ENCODE measurements around the gene LLGL1.

DNA sequence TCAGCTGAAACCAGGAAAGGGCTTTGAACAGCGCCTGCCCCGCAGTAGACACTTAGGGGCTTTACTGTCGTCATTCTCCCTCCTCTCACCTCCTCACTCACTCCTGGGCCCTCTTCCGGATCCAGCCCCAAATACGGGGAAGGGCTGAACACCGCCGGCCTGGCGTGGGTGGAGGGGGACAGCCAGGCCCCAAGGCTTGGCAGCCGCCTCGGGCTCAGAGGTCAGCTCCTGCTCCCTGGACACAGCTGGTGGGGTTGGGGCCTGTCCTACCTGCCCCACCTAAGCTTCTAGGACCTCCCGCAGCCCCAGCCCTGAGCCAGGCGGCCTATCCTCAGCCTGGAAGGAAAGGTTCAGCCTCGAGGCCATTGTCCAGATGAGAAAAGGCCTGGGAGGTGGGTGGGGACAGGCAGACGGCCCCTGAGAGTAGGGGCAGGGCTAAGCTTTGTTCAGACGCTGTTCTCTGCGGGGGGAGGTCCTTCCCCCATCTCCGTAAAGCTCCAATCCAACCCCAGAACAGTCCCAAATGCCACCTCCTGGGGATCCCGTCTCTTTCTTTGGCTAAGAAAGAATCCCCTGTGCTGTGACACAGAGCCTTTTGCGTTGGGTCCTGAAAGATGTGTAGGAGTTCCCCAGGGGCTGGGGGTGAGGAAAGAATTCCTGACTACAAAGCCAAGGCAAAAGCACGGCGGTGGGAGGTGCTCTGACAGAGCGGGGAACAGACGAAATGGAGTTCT is 881 bp upstream of the LLGL1 start:
- TF ChIP-seq, protein P1, sequence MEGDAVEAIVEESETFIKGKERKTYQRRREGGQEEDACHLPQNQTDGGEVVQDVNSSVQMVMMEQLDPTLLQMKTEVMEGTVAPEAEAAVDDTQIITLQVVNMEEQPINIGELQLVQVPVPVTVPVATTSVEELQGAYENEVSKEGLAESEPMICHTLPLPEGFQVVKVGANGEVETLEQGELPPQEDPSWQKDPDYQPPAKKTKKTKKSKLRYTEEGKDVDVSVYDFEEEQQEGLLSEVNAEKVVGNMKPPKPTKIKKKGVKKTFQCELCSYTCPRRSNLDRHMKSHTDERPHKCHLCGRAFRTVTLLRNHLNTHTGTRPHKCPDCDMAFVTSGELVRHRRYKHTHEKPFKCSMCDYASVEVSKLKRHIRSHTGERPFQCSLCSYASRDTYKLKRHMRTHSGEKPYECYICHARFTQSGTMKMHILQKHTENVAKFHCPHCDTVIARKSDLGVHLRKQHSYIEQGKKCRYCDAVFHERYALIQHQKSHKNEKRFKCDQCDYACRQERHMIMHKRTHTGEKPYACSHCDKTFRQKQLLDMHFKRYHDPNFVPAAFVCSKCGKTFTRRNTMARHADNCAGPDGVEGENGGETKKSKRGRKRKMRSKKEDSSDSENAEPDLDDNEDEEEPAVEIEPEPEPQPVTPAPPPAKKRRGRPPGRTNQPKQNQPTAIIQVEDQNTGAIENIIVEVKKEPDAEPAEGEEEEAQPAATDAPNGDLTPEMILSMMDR (IDR thresholded peaks at IDR 0.05 in 8 of 11, conservative IDR thresholded peaks at IDR 0.05 in 3 of 11) = no peak
- TF ChIP-seq POLR2AphosphoS5 (IDR thresholded peaks at IDR 0.05) = no peak
- TF ChIP-seq POLR2A (IDR thresholded peaks at IDR 0.05) = no peak
